ENCODE data around the gene PIK3CD.
"Not testable (repeated sequence)": the region's sequence is repeated elsewhere in the genome, so short reads cannot be mapped to it uniquely, and the experiment has no call there.

The PIK3CD gene

GRCh38 chr1:9654834-9655723 lies 3.5 kb downstream of the PIK3CD start:
- DNase-seq, result no peak

- DNase-seq, result no peak
Observed at GRCh38 chr1:9655836-9656235, 4.3 kb downstream of the PIK3CD start.

- DNase-seq, result no peak
Observed at GRCh38 chr1:9657521-9658032, 6.0 kb downstream of the PIK3CD start.

GRCh38 chr1:9658199-9658598 lies 6.7 kb downstream of the PIK3CD start:
- no peak for DNase-seq

- no peak for DNase-seq
Observed at GRCh38 chr1:9659328-9659727, 7.8 kb downstream of the PIK3CD start.

GRCh38 chr1:9663257-9663656 lies 11.7 kb downstream of the PIK3CD start:
- DNase-seq, result no peak

- DNase-seq, result no peak
Observed at GRCh38 chr1:9665193-9665592, 13.7 kb downstream of the PIK3CD start.

GRCh38 chr1:9668080-9668479 lies 16.5 kb downstream of the PIK3CD start:
- no peak for DNase-seq

GRCh38 chr1:9670085-9670484 lies 18.6 kb downstream of the PIK3CD start:
- DNase-seq, result no peak

- no peak for DNase-seq
Observed at GRCh38 chr1:9671377-9672140, 20.0 kb downstream of the PIK3CD start.

GRCh38 chr1:9672444-9672843 lies 20.9 kb downstream of the PIK3CD start:
- DNase-seq, result no peak

- DNase-seq, result no peak
Observed at GRCh38 chr1:9675393-9675792, 23.9 kb downstream of the PIK3CD start.

- DNase-seq, result not testable (repeated sequence)
Observed at GRCh38 chr1:9676128-9676527, 24.6 kb downstream of the PIK3CD start.

GRCh38 chr1:9676815-9677393 lies 25.4 kb downstream of the PIK3CD start:
- no peak for DNase-seq

- no peak for DNase-seq
Observed at GRCh38 chr1:9680091-9680490, 28.6 kb downstream of the PIK3CD start.

GRCh38 chr1:9680828-9681227 lies 29.3 kb downstream of the PIK3CD start:
- no peak for DNase-seq

GRCh38 chr1:9684801-9685200 lies 33.3 kb downstream of the PIK3CD start:
- no peak for DNase-seq

- DNase-seq, result peak; percentile 63 to 73
Observed at GRCh38 chr1:9687120-9687873, 35.8 kb downstream of the PIK3CD start.

GRCh38 chr1:9687874-9688582 lies 36.5 kb downstream of the PIK3CD start:
- peak in 1 of 2 experiments; percentile 31 for DNase-seq

- no peak for DNase-seq
Observed at GRCh38 chr1:9688599-9688998, 37.1 kb downstream of the PIK3CD start.

GRCh38 chr1:9689011-9689706 lies 37.6 kb downstream of the PIK3CD start:
- peak; percentile 65 to 70 for DNase-seq
